Hippocampal formation (tissue), 2 donors: ENCODE results near the gene BTBD9.

Source experiments
- DNase-seq, 2 donors: peaks; one replicate each; lab custom pipeline; 2025; lab: John Stamatoyannopoulos, UW

Gene BTBD9

DNA sequence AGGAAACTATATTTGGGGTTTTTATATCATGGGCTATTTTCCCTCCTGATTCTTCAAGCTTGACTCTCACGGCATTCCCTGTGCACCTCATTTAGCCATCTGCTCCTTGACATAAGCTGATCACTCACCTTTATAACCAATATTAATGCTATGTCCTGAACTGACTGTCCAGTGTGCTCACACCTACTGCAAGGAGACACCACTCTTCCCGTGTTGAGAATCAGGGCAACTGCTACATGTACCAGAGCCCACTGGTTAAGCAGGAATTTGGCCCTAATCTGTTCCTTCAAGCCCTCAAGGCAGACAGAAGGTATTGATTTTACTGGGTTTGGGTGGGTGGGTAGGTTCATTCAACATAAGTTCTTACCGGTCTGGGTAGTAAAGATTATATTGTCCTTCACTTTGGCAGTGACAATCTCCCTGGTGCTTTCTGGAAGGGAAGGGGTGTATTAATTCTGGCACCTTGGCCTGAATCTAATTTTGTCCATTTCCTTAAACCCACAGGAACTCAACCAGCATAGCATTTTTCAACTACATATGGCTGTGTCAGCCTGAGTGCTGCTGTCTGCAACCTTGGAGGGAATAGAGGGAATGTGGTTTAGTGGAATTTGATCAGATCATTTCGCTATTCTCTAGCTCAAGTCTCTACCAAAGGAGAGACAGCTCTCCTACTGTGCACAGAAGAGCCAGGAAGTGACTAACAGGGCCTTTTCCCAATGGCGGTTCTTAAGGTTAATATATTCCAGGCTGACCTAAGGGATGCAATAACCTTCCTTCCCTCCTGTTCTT lies 293.2 kb downstream of the BTBD9 start:
- DNase-seq, result no peak

DNA sequence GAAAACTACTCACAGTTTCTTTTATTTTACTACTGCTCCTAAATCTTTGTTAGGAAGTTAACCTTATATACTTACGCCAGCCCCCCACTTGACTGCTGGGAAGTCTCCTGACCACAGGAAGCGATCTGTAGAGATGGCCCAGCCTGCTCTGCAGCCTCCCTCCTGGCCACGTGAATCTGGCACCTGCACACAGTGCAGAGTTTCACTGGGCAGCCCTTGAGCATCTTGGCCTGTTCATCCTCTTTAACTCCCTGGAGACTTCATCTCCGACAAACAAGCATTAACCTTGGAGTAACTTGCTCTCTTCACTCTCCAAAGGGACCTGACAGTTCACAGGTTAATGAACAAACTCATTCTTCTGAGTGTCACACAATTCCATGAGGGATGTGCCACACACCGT lies 294.1 kb downstream of the BTBD9 start:
- DNase-seq, result no peak

DNA sequence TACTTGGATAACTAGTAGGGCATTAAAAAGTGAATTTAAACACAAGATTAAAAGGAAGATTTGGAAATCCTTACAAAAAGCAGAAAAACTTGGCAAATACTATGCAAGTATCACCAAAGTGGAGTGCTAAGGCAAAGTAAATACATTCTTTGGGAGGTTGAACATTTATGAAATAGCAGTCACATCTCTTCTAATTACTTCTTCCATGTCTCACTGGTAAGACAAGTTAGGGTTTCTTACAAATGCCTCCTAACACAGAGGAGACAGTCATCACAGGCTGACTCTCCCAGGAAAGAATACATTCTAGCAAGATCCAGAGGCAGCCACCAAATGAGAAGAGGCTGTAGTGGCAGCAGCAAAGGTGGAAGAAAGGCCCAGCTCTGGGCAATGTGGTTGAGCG lies 298.2 kb downstream of the BTBD9 start:
- no peak for DNase-seq

DNA sequence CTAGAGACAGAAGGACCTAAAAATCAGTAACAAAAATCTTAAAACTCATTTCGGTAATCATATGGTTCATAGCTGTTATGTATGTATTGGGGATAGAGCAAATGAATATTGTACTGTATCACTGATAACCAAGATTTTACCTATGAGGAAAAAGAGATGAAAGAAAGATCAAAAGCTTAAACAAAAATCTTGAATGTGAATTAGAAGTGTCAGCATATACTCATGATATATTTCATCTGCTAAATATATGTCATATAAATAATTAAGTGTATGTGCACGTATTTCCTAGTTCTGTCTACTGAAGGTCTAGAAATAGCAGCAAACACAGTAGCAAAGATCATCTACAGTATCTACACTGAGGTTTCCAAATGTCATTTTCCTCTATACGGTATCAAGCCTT lies 299.8 kb downstream of the BTBD9 start:
- DNase-seq, result no peak

DNA sequence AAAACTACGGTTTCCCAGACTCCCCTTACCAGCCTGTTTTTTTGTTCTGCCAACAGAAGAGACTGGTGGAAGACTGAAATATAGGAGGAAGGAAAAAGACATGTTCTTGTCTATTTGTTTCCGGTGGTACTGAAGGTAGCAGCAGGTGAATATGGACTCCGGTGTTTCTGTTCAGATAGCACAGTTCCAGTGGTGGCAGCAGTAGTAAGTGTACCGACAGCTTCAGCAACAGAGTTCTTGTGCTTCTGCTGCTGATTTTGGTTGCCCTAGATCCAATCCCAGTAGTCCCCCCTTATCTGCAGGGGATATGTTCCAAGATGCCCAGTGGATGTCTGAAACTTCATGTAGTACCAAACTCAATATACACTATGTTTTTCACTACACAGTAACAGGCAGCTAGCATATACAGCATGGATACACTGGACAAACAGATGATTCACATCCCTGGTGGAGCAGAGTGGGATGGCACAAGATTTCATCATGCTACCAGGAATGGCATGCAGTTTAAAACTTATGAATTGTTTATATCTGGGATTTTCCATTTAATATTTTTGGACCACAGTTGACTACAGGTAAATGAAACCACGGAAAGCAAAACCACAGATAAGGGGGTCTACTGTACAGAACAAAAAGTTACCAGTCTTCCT lies 301.8 kb downstream of the BTBD9 start:
- no peak for DNase-seq

DNA sequence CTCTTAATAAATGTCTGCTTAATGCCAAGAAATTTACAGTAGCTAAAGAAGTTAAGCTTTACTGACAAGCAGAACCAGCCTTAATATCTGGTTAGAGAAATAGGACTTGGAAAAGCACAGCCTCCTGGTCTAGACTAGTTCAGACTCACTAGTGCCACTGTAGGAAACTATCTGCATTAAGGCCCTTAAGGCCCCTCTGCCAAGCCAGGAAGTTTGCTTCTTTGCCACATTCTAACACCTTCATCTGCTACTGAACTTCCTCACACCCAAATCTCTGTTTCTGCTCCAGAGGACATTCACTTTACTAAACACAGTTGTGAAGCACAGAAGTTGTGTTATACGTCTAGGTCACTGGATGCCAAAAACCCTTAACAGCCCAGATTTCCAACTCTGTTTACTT lies 302.8 kb downstream of the BTBD9 start:
- DNase-seq, result no peak

DNA sequence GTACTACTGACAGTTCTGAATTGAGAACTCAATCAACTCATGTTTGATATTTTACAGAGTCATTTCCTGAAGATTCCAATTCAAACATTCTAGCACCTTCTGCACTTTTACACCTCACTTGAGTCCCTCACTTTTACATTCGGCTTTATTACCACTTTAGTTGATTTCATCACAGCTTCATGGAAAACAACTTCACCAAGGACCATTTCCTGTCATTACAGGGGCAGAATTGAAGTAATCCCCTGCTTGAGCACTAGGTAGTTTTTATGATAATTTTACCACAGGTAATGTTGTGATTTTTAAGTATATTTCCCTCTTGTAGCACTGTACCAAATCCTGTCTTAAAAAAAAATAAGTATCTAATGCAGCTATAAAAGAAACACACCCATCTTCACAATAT lies 312.9 kb downstream of the BTBD9 start:
- no peak for DNase-seq

DNA sequence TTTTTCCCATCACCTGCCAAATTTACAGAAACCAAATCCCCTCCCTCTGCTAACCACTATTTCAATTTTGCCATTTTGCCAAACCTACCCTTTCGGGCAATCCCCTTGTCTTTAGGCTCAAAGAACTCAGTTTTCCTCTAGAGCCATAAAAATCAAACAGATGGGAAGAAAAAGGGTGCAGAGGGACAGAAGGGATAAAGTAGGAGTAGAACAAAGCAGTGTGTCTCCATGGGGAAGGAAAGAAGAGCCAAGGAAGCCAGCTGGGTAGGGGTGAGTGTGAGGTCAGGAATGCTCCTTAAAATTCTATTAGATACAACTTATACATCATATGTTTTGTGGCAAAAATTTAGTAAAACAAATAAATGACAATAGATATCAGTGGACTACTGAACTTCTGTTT lies 316.5 kb downstream of the BTBD9 start:
- DNase-seq, result peak in 1 of 2 donors; percentile 20

DNA sequence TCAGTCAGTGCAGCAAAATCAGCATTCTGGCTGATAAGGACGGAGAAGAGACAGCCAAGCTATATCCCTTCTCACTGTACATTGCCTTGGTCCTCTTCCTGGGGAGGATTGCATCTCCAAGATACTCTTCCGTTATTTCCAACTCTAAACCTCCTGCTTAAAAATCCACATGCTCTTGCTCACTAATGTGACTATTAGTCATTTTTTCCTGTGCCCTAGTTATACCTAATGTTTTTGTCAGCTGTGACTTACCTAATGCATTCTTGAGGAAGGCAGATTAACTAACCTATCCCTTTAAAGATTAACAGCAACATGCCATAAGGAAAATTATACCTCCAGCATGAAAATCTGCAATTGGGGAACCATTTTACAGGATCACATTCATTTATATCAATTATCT lies 317.6 kb downstream of the BTBD9 start:
- no peak for DNase-seq

DNA sequence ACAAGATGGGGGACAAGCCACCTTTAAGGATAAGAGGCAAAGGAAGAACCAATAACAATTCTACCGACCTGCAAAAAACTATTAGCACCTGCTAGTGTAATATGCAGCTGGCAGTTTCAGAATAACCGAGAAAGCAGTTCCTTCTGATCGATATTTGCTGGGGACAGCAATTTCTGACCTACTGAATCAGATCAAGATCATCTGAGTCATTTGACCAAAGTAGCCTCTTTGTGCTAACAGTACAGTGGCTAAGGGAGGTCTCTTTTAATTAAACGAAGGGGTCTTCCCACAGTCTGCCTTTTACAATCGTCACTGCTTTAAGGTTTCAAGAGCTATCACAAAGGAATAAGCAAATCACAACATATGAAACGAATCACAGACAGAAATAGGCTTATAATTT lies 318.9 kb downstream of the BTBD9 start:
- DNase-seq, result no peak

DNA sequence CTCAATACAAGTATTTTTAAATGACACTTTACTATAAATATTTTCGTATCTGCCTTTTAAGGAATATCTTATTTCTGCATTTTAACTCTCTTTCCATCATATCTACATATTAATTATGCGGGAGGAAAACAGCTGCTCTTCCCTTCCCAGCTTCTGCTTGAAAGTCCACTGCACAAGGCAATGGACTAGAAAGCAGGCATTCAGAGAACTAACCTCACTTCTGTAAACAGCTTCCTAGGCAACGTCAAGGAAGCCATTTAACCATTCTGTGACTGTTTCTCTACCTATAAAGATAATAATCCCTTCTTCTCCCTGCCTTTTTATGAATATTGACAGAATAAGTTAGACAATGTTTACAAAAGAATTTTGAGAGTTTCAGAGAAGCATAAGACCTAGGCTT lies 319.4 kb downstream of the BTBD9 start:
- no peak for DNase-seq

DNA sequence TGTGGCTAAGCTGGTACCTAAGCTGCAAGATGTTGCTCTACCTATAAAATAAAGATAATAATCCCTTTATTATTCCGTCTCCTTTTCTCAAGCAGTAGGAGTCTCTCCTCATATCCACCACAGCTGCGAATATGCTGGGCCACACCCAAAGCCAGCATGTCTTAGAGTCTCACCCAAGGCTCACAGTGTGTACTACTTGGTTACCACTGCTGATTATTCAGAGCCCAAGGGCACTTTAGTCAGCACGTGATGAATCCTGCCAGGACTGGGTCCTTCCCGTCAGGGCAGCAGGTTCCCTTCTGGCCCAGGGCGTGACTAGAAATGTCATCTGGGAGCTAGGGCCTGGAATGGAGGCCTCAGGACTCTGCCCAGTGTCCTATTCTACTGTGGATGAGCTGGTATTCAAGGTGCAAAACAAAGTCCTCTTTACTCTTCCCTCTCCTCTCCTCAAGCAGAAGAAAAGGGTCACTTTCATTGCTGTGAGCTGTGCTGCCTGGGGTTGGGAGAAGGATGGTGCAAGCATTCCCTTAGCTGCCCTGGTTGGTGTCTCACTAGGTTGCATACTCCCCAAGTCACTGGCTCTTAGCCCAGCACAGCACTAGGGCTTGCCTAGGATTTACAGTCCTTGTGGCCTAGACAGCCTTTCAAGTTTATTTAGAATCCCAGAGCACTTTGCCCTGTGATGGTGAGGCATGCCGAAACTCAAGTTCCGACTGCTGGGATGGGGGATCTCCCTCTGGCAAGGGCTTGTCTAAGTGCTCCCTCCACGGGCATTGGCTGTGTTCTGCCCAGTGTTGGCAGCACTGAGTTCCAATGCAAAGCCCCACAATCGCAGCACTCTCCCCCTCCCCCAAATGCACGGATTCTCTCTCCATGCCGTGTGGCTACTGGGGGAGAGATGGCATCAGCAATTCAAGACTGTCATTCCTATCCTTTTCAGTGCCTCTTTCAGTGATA lies 320.2 kb downstream of the BTBD9 start:
- no peak for DNase-seq

DNA sequence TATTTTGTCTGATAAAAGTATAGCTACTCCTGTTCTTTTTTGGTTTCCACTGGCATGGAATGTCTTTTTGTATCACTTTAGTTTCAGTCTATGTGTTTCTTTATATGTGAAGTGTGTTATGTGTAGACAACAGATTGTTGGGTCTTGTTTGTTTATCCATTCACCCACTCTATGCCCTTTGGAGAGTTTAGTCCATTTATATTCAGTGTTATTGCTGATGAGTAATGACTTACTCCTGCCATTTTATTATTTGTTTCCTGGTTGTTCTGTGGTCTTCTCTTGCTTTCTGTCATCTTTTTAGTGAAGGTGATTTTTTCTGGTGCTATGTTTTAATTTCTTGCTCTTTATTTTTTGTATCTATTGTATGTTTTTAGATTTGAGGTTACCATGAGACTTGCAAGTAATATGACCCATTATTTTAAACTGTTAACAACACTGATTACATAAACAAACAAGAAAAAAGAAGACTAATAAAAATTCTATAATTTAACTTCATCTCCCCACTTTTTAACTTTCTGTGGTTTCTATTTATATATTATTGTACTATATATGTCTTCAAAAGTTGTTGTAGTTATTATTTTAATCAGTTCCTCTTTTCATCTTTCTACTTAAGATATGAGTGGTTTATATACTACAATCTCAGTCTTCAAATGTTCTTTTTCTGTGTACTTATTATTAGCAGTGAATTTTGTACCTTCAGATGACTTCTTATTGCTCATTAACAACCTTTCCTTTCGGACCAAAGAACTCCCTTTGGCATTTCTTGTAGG lies 323.4 kb downstream of the BTBD9 start:
- no peak for DNase-seq

DNA sequence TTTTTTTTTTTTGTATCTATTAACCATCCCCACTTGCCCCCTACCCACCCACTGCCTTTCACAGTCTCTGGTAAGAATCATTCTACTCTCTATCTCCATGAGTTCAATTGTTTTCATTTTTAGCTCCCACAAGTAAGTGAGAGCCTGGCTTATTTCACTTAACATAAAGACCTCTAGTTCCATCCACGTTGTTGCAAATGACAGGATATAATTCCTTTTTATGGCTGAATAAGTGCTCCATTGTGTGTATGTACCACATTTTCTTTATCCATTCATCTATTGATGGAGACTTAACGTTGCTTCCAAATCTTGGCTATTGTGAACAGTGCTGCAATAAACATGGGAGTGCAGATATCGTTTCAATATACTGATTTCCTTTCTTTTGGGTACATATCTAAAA lies 328.5 kb downstream of the BTBD9 start:
- DNase-seq, result no peak

DNA sequence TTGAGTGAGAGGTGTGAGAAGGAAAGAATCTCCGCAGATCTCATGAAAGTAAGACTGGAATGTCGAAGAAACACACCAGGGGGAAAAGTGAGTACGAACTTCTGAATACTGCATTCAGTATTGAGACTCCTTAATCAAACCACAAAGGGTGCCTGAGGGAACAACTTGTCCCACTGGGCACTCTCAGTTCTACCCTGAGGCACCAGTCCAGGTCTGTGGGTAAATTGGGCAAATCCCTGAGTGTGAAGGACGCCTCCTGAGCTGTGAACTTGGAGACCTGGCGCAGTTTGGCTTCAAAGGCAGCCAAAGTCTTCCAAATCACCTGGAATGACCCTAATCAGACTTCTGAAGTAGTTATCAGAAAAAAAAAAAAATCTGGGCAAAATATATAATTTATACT lies 329.7 kb downstream of the BTBD9 start:
- DNase-seq, result peak; percentile 26 to 29

DNA sequence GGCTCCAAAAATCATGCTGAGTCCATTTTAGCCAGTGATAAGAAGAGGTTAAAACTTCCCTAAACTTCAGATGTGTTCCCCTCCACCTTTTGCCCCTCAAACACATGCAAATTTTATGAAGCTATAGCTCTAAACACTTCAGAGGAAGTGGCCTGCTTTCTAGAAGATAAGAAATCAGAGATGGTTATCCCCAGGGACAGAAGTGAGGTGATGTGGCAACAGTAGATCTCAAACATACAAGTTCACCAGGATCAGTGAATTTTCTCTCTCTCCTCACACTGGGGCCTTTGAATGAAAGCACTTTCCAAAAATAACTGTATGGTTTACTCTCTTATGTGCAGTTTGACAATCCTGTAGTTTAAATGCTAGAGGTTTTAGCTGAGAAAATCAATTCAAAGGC lies 332.0 kb downstream of the BTBD9 start:
- no peak for DNase-seq

DNA sequence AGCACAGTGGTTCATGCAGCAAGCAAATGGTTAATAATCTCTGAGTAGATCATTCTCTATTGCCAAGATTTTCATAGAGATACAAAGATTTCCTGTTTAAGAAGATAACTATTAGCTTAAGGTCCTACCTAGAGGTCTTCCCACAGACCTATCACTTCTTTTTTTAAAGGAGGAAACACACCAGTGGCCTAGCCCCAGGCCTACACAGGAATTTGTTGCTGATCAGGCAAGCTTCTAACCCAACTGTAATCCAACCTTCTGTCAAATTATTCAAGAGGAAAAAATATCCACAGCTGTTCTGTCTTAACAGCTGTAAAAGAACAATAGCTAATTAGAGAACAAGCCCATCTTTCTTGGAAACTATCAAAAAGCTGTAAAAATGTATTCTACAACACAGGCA lies 332.8 kb downstream of the BTBD9 start:
- DNase-seq, result no peak

DNA sequence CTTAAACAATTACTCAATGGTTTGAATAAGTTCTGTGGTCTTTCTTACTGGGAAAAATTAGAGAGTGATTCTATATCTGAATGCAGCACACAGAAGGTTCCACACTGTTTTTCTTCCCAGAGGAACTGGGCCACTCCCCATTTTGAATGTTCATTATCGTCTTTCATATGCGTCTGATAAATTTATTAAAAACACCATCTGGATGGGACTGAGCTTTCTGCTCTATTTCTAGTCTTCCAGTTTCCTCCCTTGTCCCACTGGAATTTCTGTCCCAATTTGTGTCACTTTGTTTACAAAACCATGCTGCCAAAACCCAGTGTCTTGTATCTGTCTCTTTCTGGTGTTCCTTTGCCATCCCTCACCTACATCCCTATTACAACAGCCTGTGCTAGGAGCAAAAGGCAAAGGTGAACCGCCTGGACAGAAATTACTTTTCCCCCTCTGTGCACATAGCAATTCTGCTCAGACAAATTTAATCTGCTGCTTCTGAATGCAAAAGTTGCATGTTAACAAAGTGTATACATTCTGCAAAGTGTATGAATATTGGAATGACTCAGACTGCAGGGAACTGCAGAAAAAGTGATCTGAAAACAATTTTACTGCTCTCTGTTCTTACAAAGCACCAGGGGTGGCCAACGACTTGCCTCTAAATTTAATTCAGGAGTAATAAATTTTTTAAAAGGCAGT lies 333.6 kb downstream of the BTBD9 start:
- no peak for DNase-seq

DNA sequence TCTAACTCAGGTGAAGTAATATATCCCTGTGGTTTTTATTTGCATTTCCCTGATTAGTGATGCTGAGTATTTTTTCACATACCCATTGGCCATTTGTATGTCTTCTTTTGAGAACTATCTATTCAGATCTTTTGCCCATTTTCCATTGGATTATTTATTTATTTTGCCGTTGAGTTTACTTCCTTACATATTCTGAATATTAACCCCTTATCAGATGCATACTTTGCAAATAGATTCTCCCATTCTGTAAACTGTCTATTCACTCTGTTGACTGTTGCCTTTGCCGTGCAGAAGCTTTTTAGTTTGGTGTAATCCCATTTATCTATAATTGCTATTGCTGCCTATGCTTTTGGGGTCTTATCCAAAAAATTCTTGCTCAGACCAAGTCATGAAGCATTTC lies 336.9 kb downstream of the BTBD9 start:
- no peak for DNase-seq

DNA sequence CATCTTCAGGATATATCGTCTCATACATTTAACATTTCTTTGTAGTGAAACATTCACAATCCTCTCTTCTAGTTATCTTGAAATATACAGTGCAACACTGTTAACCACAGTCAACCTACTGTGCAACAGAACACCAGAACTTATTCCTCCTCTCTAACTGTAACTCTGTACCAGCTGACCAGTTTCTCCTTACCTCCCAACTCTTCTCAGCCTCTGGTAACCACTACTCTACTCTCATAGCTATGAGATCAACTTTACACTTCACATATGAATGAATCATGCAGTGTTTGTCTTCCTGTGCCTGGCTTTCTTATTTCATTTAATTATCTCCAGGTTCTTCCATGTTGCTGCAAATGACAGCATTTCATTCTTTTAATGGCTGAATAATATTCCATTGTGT lies 337.6 kb downstream of the BTBD9 start:
- DNase-seq, result no peak

DNA sequence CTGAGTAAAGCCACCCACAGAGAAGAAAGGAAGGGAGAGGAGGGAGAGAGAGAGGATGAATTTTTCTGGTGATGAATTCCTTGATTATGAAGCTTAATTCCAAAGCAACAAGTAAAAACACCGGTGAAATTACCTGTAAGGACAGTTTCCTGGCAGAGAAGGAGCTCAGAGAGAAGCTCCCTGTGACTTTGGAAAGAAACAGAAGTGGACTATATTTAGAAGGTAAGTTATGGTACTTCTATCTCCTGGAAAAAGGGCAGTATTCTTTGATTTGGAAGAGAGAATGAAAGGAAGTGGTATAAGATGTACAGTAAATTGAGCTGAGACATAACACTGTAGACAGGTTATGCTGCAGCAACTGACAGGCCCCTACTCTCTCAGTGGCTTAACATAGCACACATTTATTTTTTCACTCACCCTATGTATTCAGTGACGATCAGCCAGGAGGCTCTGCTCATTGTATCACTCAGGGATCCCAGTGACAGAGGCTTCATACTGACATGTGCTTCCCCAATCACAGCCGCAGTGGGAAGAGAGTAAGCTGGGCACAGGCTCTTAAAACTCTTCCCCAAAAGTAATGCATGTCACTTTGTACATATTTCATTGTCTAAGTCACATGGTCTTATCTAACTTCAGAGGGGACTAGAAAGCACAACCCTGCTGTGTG lies 349.5 kb downstream of the BTBD9 start:
- no peak for DNase-seq
